SK-N-SH (cell line): Measurements from ENCODE around the gene BMP8A.

Experiments used
- CTCF ChIP-seq: fragments of 200-600 bp; sonication (generic); IDR thresholded peaks from 2 replicates; pipeline ENCODE4 v1.6.1; 2017; ENCODE audit warnings: antibody characterized with exemption, mild to moderate bottlenecking, moderate library complexity
- ELF1 ChIP-seq: IDR thresholded peaks from 2 replicates; pipeline ENCODE4 v1.4.0; 2012
- EP300 ChIP-seq, 2 experiments: IDR thresholded peaks; 2 replicates each; pipeline versions ENCODE4 v1.4.0 to v1.6.1; 2012; ENCODE audit warnings: borderline replicate concordance in 1 of 2, low read depth in 1 of 2, low read length in 1 of 2
- FOSL2 ChIP-seq: IDR thresholded peaks from 2 replicates; pipeline ENCODE4 v1.4.0; 2012; ENCODE audit warnings: low read depth, mild to moderate bottlenecking, moderate library complexity, borderline replicate concordance
- FOXM1 ChIP-seq: IDR thresholded peaks from 2 replicates; pipeline ENCODE4 v1.4.0; 2012; ENCODE audit warnings: low read depth, mild to moderate bottlenecking
- JUND ChIP-seq: IDR thresholded peaks from 2 replicates; pipeline ENCODE4 v1.4.0; 2012
- MAX ChIP-seq: IDR thresholded peaks from 2 replicates; pipeline ENCODE4 v1.4.0; 2012; ENCODE audit warnings: low read depth
- NFIC ChIP-seq: IDR thresholded peaks from 2 replicates; pipeline ENCODE4 v1.4.0; 2012; ENCODE audit warnings: borderline replicate concordance
- POLR2AphosphoS5 ChIP-seq: IDR thresholded peaks from 2 replicates; pipeline ENCODE4 v1.6.1; 2012; ENCODE audit warnings: low read depth, low read length
- RAD21 ChIP-seq: IDR thresholded peaks from 2 replicates; pipeline ENCODE4 v1.6.1; 2012; ENCODE audit warnings: mild to moderate bottlenecking, low read length
- REST ChIP-seq: IDR thresholded peaks from 2 replicates; pipeline ENCODE4 v1.6.1; 2012; ENCODE audit warnings: mild to moderate bottlenecking, low read depth, low read length, moderate library complexity
- SMC3 ChIP-seq: IDR thresholded peaks from 2 replicates; pipeline ENCODE4 v1.6.1; 2012; ENCODE audit warnings: low read depth, low read length, improper control_type of control experiment
- TAF1 ChIP-seq: IDR thresholded peaks from 2 replicates; pipeline ENCODE4 v1.6.1; 2012; ENCODE audit warnings: low read depth, mild to moderate bottlenecking, low read length, moderate library complexity, borderline replicate concordance
- TCF12 ChIP-seq: IDR thresholded peaks from 2 replicates; pipeline ENCODE4 v1.4.0; 2012

- no peak for TF ChIP-seq EP300 (IDR thresholded peaks at IDR 0.05; ENCODE audit: borderline replicate concordance in 1 of 2, low read depth in 1 of 2, low read length in 1 of 2)
- TF ChIP-seq CTCF, result no peak
- TF ChIP-seq FOSL2, result no peak
- TF ChIP-seq RAD21, result no peak
- TF ChIP-seq REST, result no peak
- no peak for TF ChIP-seq ELF1
- no peak for TF ChIP-seq TCF12
- no peak for TF ChIP-seq TAF1
- TF ChIP-seq SMC3, result no peak
- no peak for TF ChIP-seq JUND
- TF ChIP-seq FOXM1, result no peak
- TF ChIP-seq NFIC, result no peak
- TF ChIP-seq POLR2AphosphoS5, result no peak
- no peak for TF ChIP-seq MAX
These were observed 13.1 kb upstream of the BMP8A start for GRCh38 chr1:39478126-39478915.
